Measurements from ENCODE around the gene ZDHHC14.

GRCh38 chr6:157714153-157714490 is 333.1 kb downstream of the ZDHHC14 start:
- TF ChIP-seq EZH2phosphoT487 (IDR thresholded peaks at IDR 0.05; ENCODE audit: low read length) (no peak), CTCF (IDR thresholded peaks at IDR 0.05; ENCODE audit: low read length) (no peak)
